ENCODE measurements around the gene HAO1. TPM values are rescaled to one million over a fixed set of nuclear protein-coding genes. Genes with fewer than 3 reads are reported as not detected.
"Not testable (repeated sequence)": the region's sequence is repeated elsewhere in the genome, so short reads cannot be mapped to it uniquely, and the experiment has no call there.

The HAO1 gene
- total and polyA plus RNA-seq, 2 experiments from 2014 or later, result not detected

DNA sequence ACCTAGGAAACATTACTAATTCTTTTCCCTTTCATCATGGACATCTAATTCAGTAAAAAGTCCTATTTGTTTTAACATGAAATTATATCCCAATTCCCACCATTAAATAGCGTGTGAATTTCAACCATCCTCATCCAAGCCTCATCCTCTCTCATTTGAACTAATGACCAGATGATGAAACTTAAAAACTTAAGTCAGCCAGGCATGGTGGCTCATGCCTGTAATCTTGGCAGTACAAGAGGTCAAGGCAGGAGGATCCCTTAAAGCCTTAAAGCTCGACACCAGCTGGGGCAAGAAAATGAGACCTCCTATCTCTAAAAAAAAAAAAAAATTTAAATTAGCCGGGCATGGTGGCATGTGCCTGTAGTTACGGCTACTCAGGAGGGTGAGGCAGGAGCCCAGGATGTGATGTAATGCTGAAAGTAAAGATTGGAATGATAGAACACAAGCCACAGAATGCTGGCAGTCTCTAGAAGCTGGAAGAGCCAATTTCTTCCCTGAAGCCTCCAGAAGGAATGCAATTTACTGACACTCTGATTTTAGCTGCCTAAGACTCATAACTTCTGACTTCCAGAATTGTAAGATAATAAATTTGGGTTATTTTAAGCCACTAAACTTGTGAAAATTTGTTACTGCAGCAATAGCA, 27.1 kb upstream of the HAO1 start:
- Histone ChIP-seq H3K9me3 (ENCODE audit: low read depth) (no peaks in the 10 kb centered on the region), H3K4me1 (ENCODE audit: low read depth) (peaks cover 8% of the 10 kb centered on the region), H3K27me3 (no peaks in the 10 kb centered on the region), H3K36me3 (no peaks in the 10 kb centered on the region), H3K27ac (no peak overlapping the region), H3K4me3 (no peak overlapping the region)
- TF ChIP-seq, protein P1, sequence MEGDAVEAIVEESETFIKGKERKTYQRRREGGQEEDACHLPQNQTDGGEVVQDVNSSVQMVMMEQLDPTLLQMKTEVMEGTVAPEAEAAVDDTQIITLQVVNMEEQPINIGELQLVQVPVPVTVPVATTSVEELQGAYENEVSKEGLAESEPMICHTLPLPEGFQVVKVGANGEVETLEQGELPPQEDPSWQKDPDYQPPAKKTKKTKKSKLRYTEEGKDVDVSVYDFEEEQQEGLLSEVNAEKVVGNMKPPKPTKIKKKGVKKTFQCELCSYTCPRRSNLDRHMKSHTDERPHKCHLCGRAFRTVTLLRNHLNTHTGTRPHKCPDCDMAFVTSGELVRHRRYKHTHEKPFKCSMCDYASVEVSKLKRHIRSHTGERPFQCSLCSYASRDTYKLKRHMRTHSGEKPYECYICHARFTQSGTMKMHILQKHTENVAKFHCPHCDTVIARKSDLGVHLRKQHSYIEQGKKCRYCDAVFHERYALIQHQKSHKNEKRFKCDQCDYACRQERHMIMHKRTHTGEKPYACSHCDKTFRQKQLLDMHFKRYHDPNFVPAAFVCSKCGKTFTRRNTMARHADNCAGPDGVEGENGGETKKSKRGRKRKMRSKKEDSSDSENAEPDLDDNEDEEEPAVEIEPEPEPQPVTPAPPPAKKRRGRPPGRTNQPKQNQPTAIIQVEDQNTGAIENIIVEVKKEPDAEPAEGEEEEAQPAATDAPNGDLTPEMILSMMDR (IDR thresholded peaks at IDR 0.05; ENCODE audit: low read depth, low read length), result no peak
- DNase-seq (ENCODE audit: low read depth in 1 of 2, low spot score in 1 of 2), result peak in 1 of 2 donors; percentile 82

DNA sequence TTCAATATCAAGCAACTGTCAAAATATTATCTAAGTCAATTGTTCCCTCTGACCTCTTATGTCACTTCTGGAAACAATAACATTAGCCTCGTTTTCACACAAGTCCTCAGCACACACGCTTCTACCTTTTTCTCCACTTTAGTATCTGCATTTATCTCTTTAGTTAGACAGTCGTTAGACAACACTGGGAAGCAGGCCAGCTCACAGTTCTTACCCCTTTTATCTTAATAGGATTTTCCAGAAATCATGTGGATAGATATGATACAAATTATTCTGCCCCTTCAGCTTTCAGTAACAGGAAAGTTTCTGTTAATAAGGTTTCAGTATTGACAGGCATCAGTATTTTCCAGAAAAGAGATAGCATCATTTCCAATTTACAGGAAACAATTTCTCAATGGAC, 25.9 kb upstream of the HAO1 start:
- TF ChIP-seq, protein P1 (IDR thresholded peaks at IDR 0.05; ENCODE audit: low read depth, low read length), result no peak
- Histone ChIP-seq H3K27ac (no peak overlapping the region), H3K27me3 (no peaks in the 10 kb centered on the region), H3K4me3 (no peak overlapping the region), H3K9me3 (ENCODE audit: low read depth) (no peaks in the 10 kb centered on the region), H3K36me3 (no peaks in the 10 kb centered on the region), H3K4me1 (ENCODE audit: low read depth) (peaks cover 8% of the 10 kb centered on the region)
- no peak for DNase-seq (ENCODE audit: low read depth in 1 of 2, low spot score in 1 of 2)

DNA sequence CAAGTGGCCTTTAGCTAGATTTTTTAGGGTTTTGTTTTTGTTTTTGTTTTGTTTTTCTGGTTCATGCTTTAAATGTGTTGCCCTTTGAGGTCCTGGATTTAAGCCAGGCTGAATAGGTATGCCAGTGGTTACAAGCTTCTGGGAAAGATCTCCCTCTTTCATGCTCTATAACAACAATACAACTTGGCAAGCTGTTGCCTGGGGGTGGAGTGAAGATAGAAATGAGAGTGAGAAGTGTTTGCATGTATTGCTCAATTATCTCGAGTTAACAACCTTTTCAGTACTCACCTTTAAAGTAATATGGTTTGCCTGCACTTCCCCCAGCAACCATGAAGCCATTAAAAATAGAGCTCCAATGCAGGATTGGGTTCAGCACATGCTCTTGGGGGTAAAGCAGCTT, 19.2 kb upstream of the HAO1 start:
- Histone ChIP-seq H3K4me3 (no peak overlapping the region), H3K9me3 (ENCODE audit: low read depth) (no peaks in the 10 kb centered on the region), H3K4me1 (ENCODE audit: low read depth) (no peaks in the 10 kb centered on the region), H3K27me3 (no peaks in the 10 kb centered on the region), H3K27ac (no peak overlapping the region), H3K36me3 (no peaks in the 10 kb centered on the region)
- no peak for DNase-seq (ENCODE audit: low read depth in 1 of 2, low spot score in 1 of 2)
- TF ChIP-seq, protein P1 (IDR thresholded peaks at IDR 0.05; ENCODE audit: low read depth, low read length), result no peak

DNA sequence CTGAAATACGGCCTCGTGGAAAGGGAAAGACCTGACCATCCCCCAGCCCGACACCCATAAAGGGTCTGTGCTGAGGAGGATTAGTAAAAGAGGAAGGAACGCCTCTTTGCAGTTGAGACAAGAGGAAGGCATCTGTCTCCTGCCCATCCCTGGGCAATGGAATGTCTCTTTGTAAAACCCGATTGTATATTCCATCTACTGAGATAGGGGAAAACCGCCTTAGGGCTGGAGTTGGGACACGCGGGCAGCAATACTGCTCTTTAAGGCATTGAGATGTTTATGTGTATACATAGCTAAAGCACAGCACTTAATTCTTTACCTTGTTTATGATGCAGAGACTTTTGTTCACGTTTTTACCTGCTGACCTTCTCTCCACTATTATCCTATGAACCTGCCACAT, 16.3 kb upstream of the HAO1 start:
- DNase-seq (ENCODE audit: low read depth in 1 of 2, low spot score in 1 of 2); H3K9me3 ChIP-seq (ENCODE audit: low read depth); H3K27ac ChIP-seq; H3K27me3 ChIP-seq; H3K4me1 ChIP-seq (ENCODE audit: low read depth); H3K36me3 ChIP-seq; H3K4me3 ChIP-seq: not testable (repeated sequence)

DNA sequence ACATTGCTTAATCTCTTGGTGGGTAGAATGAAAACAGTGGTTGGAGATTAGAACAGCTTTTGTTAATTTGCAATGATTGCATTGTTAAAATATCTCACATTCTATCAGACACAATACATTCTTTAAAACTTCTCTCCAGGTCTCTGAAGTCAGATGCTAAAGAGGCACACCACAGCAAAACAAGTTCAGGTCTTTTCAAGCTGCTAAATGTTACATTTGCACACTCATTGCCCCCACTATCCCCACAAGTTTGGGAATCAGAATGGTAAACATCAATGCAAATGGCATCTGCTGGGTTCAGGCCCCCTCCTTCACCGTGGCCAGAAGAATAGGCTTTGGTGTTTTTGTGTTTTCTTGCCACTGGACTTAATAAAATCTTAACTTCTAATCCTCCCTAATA, 10.1 kb upstream of the HAO1 start:
- Histone ChIP-seq H3K36me3 (no peaks in the 10 kb centered on the region), H3K27ac (no peak overlapping the region), H3K27me3 (no peaks in the 10 kb centered on the region), H3K4me1 (ENCODE audit: low read depth) (no peaks in the 10 kb centered on the region), H3K9me3 (ENCODE audit: low read depth) (no peaks in the 10 kb centered on the region), H3K4me3 (no peak overlapping the region)
- TF ChIP-seq, protein P1 (IDR thresholded peaks at IDR 0.05; ENCODE audit: low read depth, low read length), result no peak
- no peak for DNase-seq (ENCODE audit: low read depth in 1 of 2, low spot score in 1 of 2)

DNA sequence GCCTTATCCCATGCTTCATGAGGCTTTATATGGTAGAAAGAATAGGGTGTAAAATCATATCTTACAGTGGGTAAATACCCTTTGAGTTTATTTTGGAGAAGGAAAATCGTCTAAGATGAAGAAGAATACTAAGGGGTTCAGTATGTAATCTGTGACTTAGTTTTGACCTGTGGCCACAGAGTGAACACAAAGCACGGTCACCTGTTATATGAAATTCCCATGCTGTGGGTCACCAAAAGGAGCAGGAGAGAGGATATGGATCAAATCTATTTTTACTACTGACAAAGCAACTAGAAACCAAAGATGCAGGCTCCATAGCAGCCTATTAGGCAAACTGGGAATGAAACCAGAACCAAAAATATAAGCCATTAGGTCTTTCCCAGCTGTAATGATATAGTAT, 3.6 kb upstream of the HAO1 start:
- no peak for DNase-seq (ENCODE audit: low read depth in 1 of 2, low spot score in 1 of 2)
- H3K9me3 ChIP-seq (ENCODE audit: low read depth), result no peaks in the 10 kb centered on the region
- H3K4me1 ChIP-seq (ENCODE audit: low read depth), result no peaks in the 10 kb centered on the region
- TF ChIP-seq, protein P1 (IDR thresholded peaks at IDR 0.05; ENCODE audit: low read depth, low read length), result no peak
- H3K27ac ChIP-seq, result no peak overlapping the region
- no peaks in the 10 kb centered on the region for H3K27me3 ChIP-seq
- no peaks in the 10 kb centered on the region for H3K36me3 ChIP-seq
- no peak overlapping the region for H3K4me3 ChIP-seq

All from cardiac muscle cell (in vitro differentiated cells and primary cell).